A549 (cell line): ENCODE measurements around the gene ELSPBP1.

Source experiments
- CBX8 ChIP-seq: fragments of 200-600 bp; sonication (generic); IDR thresholded peaks from 2 replicates; pipeline ENCODE4 v1.6.1; 2016
- CHD2 ChIP-seq: fragments of 150-350 bp; IDR thresholded peaks from 2 replicates; pipeline ENCODE4 v1.6.1; 2014; ENCODE audit warnings: low read length; ENCODE audit not compliant: partially characterized antibody
- CTCF ChIP-seq: fragments of >200 bp; sonication (Bioruptor Twin); formaldehyde crosslinking; IDR thresholded peaks from 3 replicates; pipeline ENCODE4 v1.5.1; 2016
- JUN ChIP-seq, 2 experiments: fragments of >200 bp; sonication (Bioruptor Twin); formaldehyde crosslinking; IDR thresholded peaks; 2 replicates in 1 of 2; 3 replicates in 1 of 2; pipeline ENCODE4 v1.6.1; 2016 to 2017
- NR3C1 ChIP-seq: fragments of >200 bp; sonication (Bioruptor Twin); formaldehyde crosslinking; IDR thresholded peaks from 3 replicates; pipeline ENCODE4 v1.6.1; 2017

- TF ChIP-seq CTCF (no peak), JUN (IDR thresholded peaks at IDR 0.05) (no peak), NR3C1 (no peak), CHD2 (no peak), CBX8 (no peak)
These were observed 4.4 kb downstream of the ELSPBP1 start for GRCh38 chr19:47998800-47999199.
